Measurements from ENCODE around the gene AMIGO3. TPM values are rescaled to one million over a fixed set of nuclear protein-coding genes. Genes with fewer than 3 reads are reported as not detected.

The AMIGO3 gene
- total RNA-seq, 1 experiment from 2014 or later: 0.32 TPM

GRCh38 chr3:49738067-49738713 is 18.7 kb upstream of the AMIGO3 start:
- ATAC-seq: no peak
- ChIA-PET RAD21 (ENCODE audit: low non-redundant PET in 1 of 2, low total read pairs in 2 of 2, uncharacterized antibody in 2 of 2, unreplicated experiment in 2 of 2) (no interaction called here), CTCF (no interaction called here), POLR2A (no interaction called here)
- H3K36me3 ChIP-seq (ENCODE audit: control insufficient read depth in 1 of 2, insufficient read depth in 2 of 2, low read length in 2 of 2): peaks cover 12 to 21% of the 10 kb centered on the region in 2 experiments; a peak in 3 of 4 replicates
- no peaks in the 10 kb centered on the region for H3K27me3 ChIP-seq (ENCODE audit: insufficient read depth, low read length)
- DNase-seq (ENCODE audit: low read depth, low spot score): no peak
- no peaks in the 10 kb centered on the region for H4K20me1 ChIP-seq (ENCODE audit: insufficient read depth)
- no peak overlapping the region for H3K4me2 ChIP-seq (ENCODE audit: low read length)
- H3K9me2 ChIP-seq (ENCODE audit: insufficient read depth): no peaks in the 10 kb centered on the region
- peaks cover 24% of the 10 kb centered on the region; the same call in 1 of the 2 replicates for H3K79me2 ChIP-seq (ENCODE audit: insufficient read depth, low read length)
- intact Hi-C loops (cut with micrococcal nuclease): no loop called here
- H3K4me1 ChIP-seq (ENCODE audit: control insufficient read depth in 1 of 2, insufficient read depth in 2 of 2, low read length in 2 of 2): no peaks in the 10 kb centered on the region
- H3K9ac ChIP-seq (ENCODE audit: low read length): no peak overlapping the region
- no peaks in the 10 kb centered on the region for H3K9me3 ChIP-seq (ENCODE audit: control insufficient read depth in 1 of 2, insufficient read depth in 1 of 2, low read depth in 1 of 2, low read length in 2 of 2)
- no peak overlapping the region for H2AFZ ChIP-seq (ENCODE audit: low read depth, low read length, poor library complexity, severe bottlenecking)
- no peak for TF ChIP-seq ZNF274 (IDR thresholded peaks at IDR 0.05; ENCODE audit: low read depth, low read length)
- no peak for TF ChIP-seq RAD21 (IDR thresholded peaks at IDR 0.05; ENCODE audit: low read depth)
- TF ChIP-seq JUND (IDR thresholded peaks at IDR 0.05): no peak
- no peak for TF ChIP-seq YY1 (IDR thresholded peaks at IDR 0.05; ENCODE audit: extremely low read depth, insufficient replicate concordance, low read depth, low read length)
- TF ChIP-seq CBX3 (IDR thresholded peaks at IDR 0.05; ENCODE audit: low read depth): no peak
- TF ChIP-seq SP1 (IDR thresholded peaks at IDR 0.05; ENCODE audit: low read depth): no peak
- TF ChIP-seq FOSL1 (IDR thresholded peaks at IDR 0.05; ENCODE audit: low read depth): no peak
- TF ChIP-seq TCF7L2 (IDR thresholded peaks at IDR 0.05; ENCODE audit: borderline replicate concordance, extremely low read depth, insufficient read depth, insufficient read length): no peak
- no peak for TF ChIP-seq ZFX (IDR thresholded peaks at IDR 0.05)
- H3K4me3 ChIP-seq (replicated peaks in 1 of 2; ENCODE audit: low read depth in 1 of 2, low read length in 2 of 2): no peak overlapping the region
- H3K27ac ChIP-seq (ENCODE audit: low read depth, low read length): no peak overlapping the region
- BruUV-seq (replicated peaks): no TSS peak

GRCh38 chr3:49734752-49735151 is 15.3 kb upstream of the AMIGO3 start:
- ChIA-PET POLR2A (no interaction called here), CTCF (no interaction called here), RAD21 (ENCODE audit: low non-redundant PET in 1 of 2, low total read pairs in 2 of 2, uncharacterized antibody in 2 of 2, unreplicated experiment in 2 of 2) (no interaction called here)
- intact Hi-C loops (cut with micrococcal nuclease): no loop called here
- Histone ChIP-seq H3K9ac (ENCODE audit: low read length) (no peak overlapping the region), H3K79me2 (ENCODE audit: insufficient read depth, low read length) (peaks cover 8% of the 10 kb centered on the region; the same call in 1 of the 2 replicates), H3K9me2 (ENCODE audit: insufficient read depth) (no peaks in the 10 kb centered on the region), H3K27me3 (ENCODE audit: insufficient read depth, low read length) (no peaks in the 10 kb centered on the region), H2AFZ (ENCODE audit: low read depth, low read length, poor library complexity, severe bottlenecking) (no peak overlapping the region), H3K9me3 (ENCODE audit: control insufficient read depth in 1 of 2, insufficient read depth in 1 of 2, low read depth in 1 of 2, low read length in 2 of 2) (no peaks in the 10 kb centered on the region), H3K36me3 (ENCODE audit: control insufficient read depth in 1 of 2, insufficient read depth in 2 of 2, low read length in 2 of 2) (peaks cover 25 to 32% of the 10 kb centered on the region in 2 experiments; a peak in 3 of 4 replicates), H3K4me2 (ENCODE audit: low read length) (no peak overlapping the region), H3K4me3 (replicated peaks in 1 of 2; ENCODE audit: low read depth in 1 of 2, low read length in 2 of 2) (no peak overlapping the region), H4K20me1 (ENCODE audit: insufficient read depth) (no peaks in the 10 kb centered on the region), H3K4me1 (ENCODE audit: control insufficient read depth in 1 of 2, insufficient read depth in 2 of 2, low read length in 2 of 2) (no peaks in the 10 kb centered on the region), H3K27ac (ENCODE audit: low read depth, low read length) (no peak overlapping the region)
- BruUV-seq (replicated peaks): no TSS peak
- ATAC-seq (no peak), DNase-seq (ENCODE audit: low read depth, low spot score) (no peak)
- TF ChIP-seq REST (IDR thresholded peaks at IDR 0.05; ENCODE audit: low read depth) (no peak), RAD21 (IDR thresholded peaks at IDR 0.05; ENCODE audit: low read depth) (no peak), ELF1 (IDR thresholded peaks at IDR 0.05; ENCODE audit: borderline replicate concordance, low read depth) (no peak), EZH2phosphoT487 (IDR thresholded peaks at IDR 0.05; ENCODE audit: borderline replicate concordance) (no peak), MAX (IDR thresholded peaks at IDR 0.05) (no peak), ZBTB33 (IDR thresholded peaks at IDR 0.05; ENCODE audit: extremely low read depth, insufficient replicate concordance, low read length) (no peak), POLR2AphosphoS5 (IDR thresholded peaks at IDR 0.05; ENCODE audit: low read depth, low read length) (no peak), POLR2A (IDR thresholded peaks at IDR 0.05; ENCODE audit: borderline replicate concordance, extremely low read depth, insufficient read depth, insufficient read length) (no peak)

Data from HCT116 (cell line).